Measurements from ENCODE around the gene MCTS1.
"Not testable (repeated sequence)": the region's sequence is repeated elsewhere in the genome, so short reads cannot be mapped to it uniquely, and the experiment has no call there.

The MCTS1 gene

GRCh38 chrX:120603707-120604360 is at the start of gene MCTS1:
Gene MCTS1 (plus strand): TSS chrX:120604101. CDS start chrX:120604237, 136 bp downstream.
- DNase-seq (ENCODE audit: low read depth): peak; percentile 47

- DNase-seq (ENCODE audit: low read depth): no peak
Measured at GRCh38 chrX:120556251-120556650, 47.6 kb upstream of the MCTS1 start.

- no peak for DNase-seq (ENCODE audit: low read depth)
Measured at GRCh38 chrX:120559804-120560203, 44.1 kb upstream of the MCTS1 start.

- DNase-seq (ENCODE audit: low read depth): peak; percentile 16
Measured at GRCh38 chrX:120560405-120560841, 43.5 kb upstream of the MCTS1 start.

GRCh38 chrX:120560842-120561633 is 42.9 kb upstream of the MCTS1 start, which contains the start of gene CUL4B:
Gene CUL4B (minus strand): TSS chrX:120560962. CDS start chrX:120560638, 324 bp downstream.
- DNase-seq (ENCODE audit: low read depth): peak; percentile 82

- no peak for DNase-seq (ENCODE audit: low read depth)
Measured at GRCh38 chrX:120561634-120562568, 42.0 kb upstream of the MCTS1 start.

- no peak for DNase-seq (ENCODE audit: low read depth)
Measured at GRCh38 chrX:120562569-120562926, 41.4 kb upstream of the MCTS1 start.

- no peak for DNase-seq (ENCODE audit: low read depth)
Measured at GRCh38 chrX:120564925-120565324, 39.0 kb upstream of the MCTS1 start.

GRCh38 chrX:120566817-120567216 is 37.1 kb upstream of the MCTS1 start:
- no peak for DNase-seq (ENCODE audit: low read depth)

- no peak for DNase-seq (ENCODE audit: low read depth)
Measured at GRCh38 chrX:120568035-120568434, 35.9 kb upstream of the MCTS1 start.

GRCh38 chrX:120568609-120569008 is 35.3 kb upstream of the MCTS1 start:
- no peak for DNase-seq (ENCODE audit: low read depth)

- no peak for DNase-seq (ENCODE audit: low read depth)
Measured at GRCh38 chrX:120570011-120570600, 33.8 kb upstream of the MCTS1 start.

GRCh38 chrX:120573806-120574205 is 30.1 kb upstream of the MCTS1 start:
- DNase-seq (ENCODE audit: low read depth): not testable (repeated sequence)

- no peak for DNase-seq (ENCODE audit: low read depth)
Measured at GRCh38 chrX:120575379-120576114, 28.4 kb upstream of the MCTS1 start.

GRCh38 chrX:120585702-120586101 is 18.2 kb upstream of the MCTS1 start:
- no peak for DNase-seq (ENCODE audit: low read depth)

GRCh38 chrX:120604361-120604782 is 471 bp downstream of the MCTS1 start:
- no peak for DNase-seq (ENCODE audit: low read depth)

GRCh38 chrX:120612086-120612485 is 8.2 kb downstream of the MCTS1 start:
- no peak for DNase-seq (ENCODE audit: low read depth)

GRCh38 chrX:120614816-120615215 is 10.9 kb downstream of the MCTS1 start:
- no peak for DNase-seq (ENCODE audit: low read depth)

- no peak for DNase-seq (ENCODE audit: low read depth)
Measured at GRCh38 chrX:120617996-120618630, 14.2 kb downstream of the MCTS1 start.

- DNase-seq (ENCODE audit: low read depth): no peak
Measured at GRCh38 chrX:120625371-120625770, 21.5 kb downstream of the MCTS1 start.

Data from activated T-cell treated with anti-CD3 and anti-CD28 coated beads for 1 hour (primary cell).